A549 (cell line): ENCODE data around the gene ZFHX3. TPM values are rescaled to one million over a fixed set of nuclear protein-coding genes. Genes with fewer than 3 reads are reported as not detected.

Experiments
- ATAC-seq, 2 experiments: fragments of 200-7000 bp in 1 of 2; fragments of >200 bp in 1 of 2; cut with Nextera tagmentation in 1 of 2; cut with Tn5 transposase in 1 of 2; 3 replicates each; pipeline versions ENCODE4 v1.8.0 to v1.9.1; 2018 to 2020; ENCODE audit warnings: mild to moderate bottlenecking in 1 of 2, moderate library complexity in 1 of 2
- CTCF ChIA-PET: fragments of 300-600 bp; sonication (Branson Sonifier 250); formaldehyde crosslinking; extraction: SDS; loops from one replicate; lab custom pipeline; 2021; ENCODE audit warnings: antibody characterized with exemption, inconsistent platforms; lab: Yijun Ruan, JAX
- POLR2A ChIA-PET: fragments of 350-600 bp; formaldehyde crosslinking; extraction: SDS; loops from one replicate; lab custom pipeline; 2021; ENCODE audit warnings: antibody characterized with exemption, inconsistent platforms; lab: Yijun Ruan, JAX
- DNase-seq, 2 experiments: peaks; one replicate each; pipeline versions ENCODE4 v3.0.0 to v3.0.0-alpha.2; 2011 to 2016; ENCODE audit warnings: low read depth in 1 of 2, low spot score in 1 of 2
- FAIRE-seq: peaks from 2 replicates; lab custom pipeline; 2011; peaks lifted over from hg19 to GRCh38; lab: Jason Lieb, UNC
- H3K27ac ChIP-seq, 2 experiments: fragments of >200 bp; sonication (Bioruptor Twin); formaldehyde crosslinking; 3 replicates each; pipeline ENCODE4 v1.5.1; 2016 to 2017
- H3K4me1 ChIP-seq: fragments of >200 bp; sonication (Bioruptor Twin); formaldehyde crosslinking; 3 replicates; pipeline ENCODE4 v1.6.1; 2016
- H3K4me2 ChIP-seq: fragments of >200 bp; sonication (Bioruptor Twin); formaldehyde crosslinking; 3 replicates; pipeline ENCODE4 v1.6.1; 2016
- H3K4me3 ChIP-seq: fragments of >200 bp; sonication (Bioruptor Twin); formaldehyde crosslinking; 3 replicates; pipeline ENCODE4 v1.5.1; 2016
- H3K9me3 ChIP-seq: fragments of >200 bp; sonication (Bioruptor Twin); formaldehyde crosslinking; 3 replicates; pipeline ENCODE4 v1.6.1; 2016
- BHLHE40 ChIP-seq: IDR thresholded peaks from 2 replicates; pipeline ENCODE4 v1.6.1; 2012; ENCODE audit warnings: low read depth, low read length, inconsistent platforms
- CEBPB ChIP-seq, 2 experiments: fragments of >200 bp in 1 of 2; sonication (Bioruptor Twin) in 1 of 2; formaldehyde crosslinking in 1 of 2; IDR thresholded peaks; 2 replicates each; pipeline ENCODE4 v1.6.1; 2012 to 2016
- CHD2 ChIP-seq: fragments of 150-350 bp; IDR thresholded peaks from 2 replicates; pipeline ENCODE4 v1.6.1; 2014; ENCODE audit warnings: low read length; ENCODE audit not compliant: partially characterized antibody
- EHMT2 ChIP-seq: fragments of 200-600 bp; sonication (generic); IDR thresholded peaks from 2 replicates; pipeline ENCODE4 v1.6.1; 2016; ENCODE audit warnings: antibody characterized with exemption, low read depth, mild to moderate bottlenecking, moderate library complexity
- ESRRA ChIP-seq: fragments of 150-350 bp; IDR thresholded peaks from 2 replicates; pipeline ENCODE4 v1.6.1; 2014; ENCODE audit warnings: mild to moderate bottlenecking, low read length, borderline replicate concordance
- GATA3 ChIP-seq: IDR thresholded peaks from 2 replicates; pipeline ENCODE4 v1.6.1; 2012; ENCODE audit warnings: borderline replicate concordance
- HOXA7 ChIP-seq: fragments of 250-450 bp; sonication (Bioruptor Pico); IDR thresholded peaks from 2 replicates; pipeline ENCODE4 v1.5.0; 2020; ENCODE audit warnings: mild to moderate bottlenecking, moderate library complexity
- HOXB13 ChIP-seq: fragments of 250-450 bp; sonication (Bioruptor Pico); IDR thresholded peaks from 2 replicates; pipeline ENCODE4 v1.5.0; 2020; ENCODE audit warnings: low read depth, mild to moderate bottlenecking, moderate library complexity
- HOXB5 ChIP-seq: fragments of 250-450 bp; sonication (Bioruptor Pico); IDR thresholded peaks from 2 replicates; pipeline ENCODE4 v1.5.0; 2020; ENCODE audit warnings: mild to moderate bottlenecking, moderate library complexity
- JUN ChIP-seq, 2 experiments: fragments of >200 bp; sonication (Bioruptor Twin); formaldehyde crosslinking; IDR thresholded peaks; 2 replicates in 1 of 2; 3 replicates in 1 of 2; pipeline ENCODE4 v1.6.1; 2016 to 2017
- JUNB ChIP-seq: fragments of >200 bp; sonication (Bioruptor Twin); formaldehyde crosslinking; IDR thresholded peaks from 2 replicates; pipeline ENCODE4 v1.6.1; 2016
- MAFK ChIP-seq: fragments of 450-650 bp; IDR thresholded peaks from 2 replicates; pipeline ENCODE4 v1.6.1; 2014; ENCODE audit not compliant: partially characterized antibody
- POLR2A ChIP-seq: IDR thresholded peaks from 2 replicates; pipeline ENCODE4 v1.6.1; 2012; ENCODE audit warnings: mild to moderate bottlenecking, low read length
- POLR2AphosphoS2 ChIP-seq: conservative IDR thresholded peaks from 2 replicates; pipeline ENCODE4 v1.6.1; 2012; ENCODE audit warnings: low read length, improper control_type of control experiment, inconsistent platforms
- RAD21 ChIP-seq, 2 experiments: fragments of >200 bp in 1 of 2; sonication (Bioruptor Twin) in 1 of 2; formaldehyde crosslinking in 1 of 2; IDR thresholded peaks in 1 of 2; conservative IDR thresholded peaks in 1 of 2; 2 replicates in 1 of 2; 3 replicates in 1 of 2; pipeline ENCODE4 v1.6.1; 2012 to 2018; ENCODE audit warnings: inconsistent platforms in 1 of 2
- RFX5 ChIP-seq: fragments of 450-650 bp; IDR thresholded peaks from 2 replicates; pipeline ENCODE4 v1.7.1; 2014; ENCODE audit warnings: antibody characterized with exemption, mild to moderate bottlenecking, moderate library complexity
- SMC3 ChIP-seq: fragments of >200 bp; sonication (Bioruptor Twin); formaldehyde crosslinking; IDR thresholded peaks from 3 replicates; pipeline ENCODE4 v1.6.1; 2018; ENCODE audit warnings: inconsistent platforms
- ZSCAN20 ChIP-seq: fragments of 250-450 bp; sonication (Bioruptor Pico); IDR thresholded peaks from 2 replicates; pipeline ENCODE4 v1.8.0; 2022; ENCODE audit warnings: mild to moderate bottlenecking, moderate library complexity
- WGBS: methylation state at CpG from one replicate; pipeline ENCODE4 v1.1.6; 2017; ENCODE audit errors: missing lambda C conversion rate; 5-methylcytosine and 5-hydroxymethylcytosine counted together
- polyA plus RNA-seq, 4 experiments: library from polyadenylated mRNA; depleted of rRNA in 3 of 4; stranded (reverse); fragments of >200 nt; fragmentation: RNase III in 1 of 4; extraction: RNeasy Plus Mini Kit Qiagen cat#74134 plus additional on column Dnase treatment in 1 of 4; gene quantifications; 2 replicates in 3 of 4; 3 replicates in 1 of 4; pipeline ENCODE4 v1.2.3, GENCODE V29; 2011 to 2017
- TF ChIP-seq, protein P1 (sequence below): fragments of >200 bp; sonication (Bioruptor Twin); formaldehyde crosslinking; IDR thresholded peaks from 2 replicates; pipeline ENCODE4 v1.6.1; 2016
- TF ChIP-seq, protein P2 (sequence below): fragments of 200-600 bp; sonication (generic); IDR thresholded peaks from 2 replicates; pipeline ENCODE4 v1.6.1; 2016; ENCODE audit warnings: antibody characterized with exemption, mild to moderate bottlenecking, moderate library complexity
- TF ChIP-seq, protein P3 (sequence below): IDR thresholded peaks from 2 replicates; pipeline ENCODE4 v1.6.1; 2012
- TF ChIP-seq, protein P4 (sequence below): fragments of 250-450 bp; sonication (Bioruptor Pico); IDR thresholded peaks from 2 replicates; pipeline ENCODE4 v1.5.0; 2020; ENCODE audit warnings: low read depth, mild to moderate bottlenecking, moderate library complexity
- TF ChIP-seq, protein P5 (sequence below): IDR thresholded peaks from 2 replicates; pipeline ENCODE4 v1.6.1; 2012

The ZFHX3 gene
- polyA plus RNA-seq, 2 of the 4 experiments (the other 2 are of a cell fraction), result 3.9 to 6.5 TPM

DNA sequence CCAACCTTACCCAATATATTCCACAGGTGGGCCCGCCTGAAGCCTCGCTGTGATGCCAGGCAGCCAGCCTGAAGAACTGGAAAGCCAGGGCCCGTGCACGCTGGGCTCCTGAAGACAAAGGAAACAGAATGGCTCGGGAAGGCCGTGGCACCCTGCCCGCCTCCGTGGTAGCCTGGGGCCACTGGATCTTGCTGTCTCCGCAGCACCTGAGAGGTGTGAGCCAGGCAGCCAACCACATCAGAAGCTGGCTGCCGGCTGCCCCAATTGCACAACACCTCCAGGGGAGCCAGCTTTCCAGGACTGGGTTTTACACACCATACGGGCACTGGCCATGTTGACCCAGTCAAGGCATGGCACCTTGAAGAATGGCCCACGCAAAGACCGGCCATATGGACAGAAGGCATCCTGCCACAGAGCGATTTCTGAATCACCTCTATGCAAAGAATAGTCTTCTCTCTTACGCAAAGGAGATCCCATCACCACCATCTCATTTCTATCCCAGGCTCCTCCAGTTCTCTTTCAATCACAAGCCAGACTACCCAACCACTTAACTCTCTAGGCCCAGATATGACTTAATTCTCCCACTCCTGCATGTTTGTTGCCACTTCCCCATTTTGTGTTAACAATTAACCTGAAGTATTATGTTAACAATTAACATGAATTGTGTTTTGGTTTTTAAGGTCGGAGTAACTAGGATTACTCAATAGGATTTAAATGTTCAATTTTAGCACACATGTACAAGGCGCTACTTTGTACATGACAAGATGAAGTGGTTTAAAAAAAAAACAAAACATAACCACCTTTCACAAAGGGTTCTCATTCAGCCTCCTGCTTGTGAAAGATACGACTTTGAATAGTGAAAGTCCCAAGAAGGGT lies 32.1 kb downstream of the ZFHX3 start:
- no peak for FAIRE-seq
- peak; percentile 29 to 37 for DNase-seq
- no peaks in the 10 kb centered on the region for H3K9me3 ChIP-seq
- H3K4me3 ChIP-seq, result no peak overlapping the region
- H3K4me1 ChIP-seq, result peaks cover 67% of the 10 kb centered on the region
- ChIA-PET POLR2A (no interaction called here), CTCF (interaction anchor here (1.2 kb wide), 1 partner anchor 184 kb away, joined by 3 read pairs; no protein-coding TSS in a partner anchor)
- ATAC-seq, result no peak
- H3K27ac ChIP-seq, result peak overlapping the region; percentile 46 to 91
- 80% methylated on average over 18 of the region's 18 CpGs for WGBS
- TF ChIP-seq, protein P1, sequence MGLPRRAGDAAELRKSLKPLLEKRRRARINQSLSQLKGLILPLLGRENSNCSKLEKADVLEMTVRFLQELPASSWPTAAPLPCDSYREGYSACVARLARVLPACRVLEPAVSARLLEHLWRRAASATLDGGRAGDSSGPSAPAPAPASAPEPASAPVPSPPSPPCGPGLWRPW, result no peak
- no peak for TF ChIP-seq MAFK
- TF ChIP-seq GATA3, result no peak
- TF ChIP-seq EHMT2, result no peak; the same call in 1 of the 2 replicates
- no peak for TF ChIP-seq RAD21 (conservative IDR thresholded peaks at IDR 0.05 in 1 of 2, IDR thresholded peaks at IDR 0.05 in 1 of 2)
- TF ChIP-seq CEBPB (IDR thresholded peaks at IDR 0.05), result peak; percentile 17 to 36; a peak in 3 of 4 replicates
- H3K4me2 ChIP-seq, result peak overlapping the region; percentile 62

DNA sequence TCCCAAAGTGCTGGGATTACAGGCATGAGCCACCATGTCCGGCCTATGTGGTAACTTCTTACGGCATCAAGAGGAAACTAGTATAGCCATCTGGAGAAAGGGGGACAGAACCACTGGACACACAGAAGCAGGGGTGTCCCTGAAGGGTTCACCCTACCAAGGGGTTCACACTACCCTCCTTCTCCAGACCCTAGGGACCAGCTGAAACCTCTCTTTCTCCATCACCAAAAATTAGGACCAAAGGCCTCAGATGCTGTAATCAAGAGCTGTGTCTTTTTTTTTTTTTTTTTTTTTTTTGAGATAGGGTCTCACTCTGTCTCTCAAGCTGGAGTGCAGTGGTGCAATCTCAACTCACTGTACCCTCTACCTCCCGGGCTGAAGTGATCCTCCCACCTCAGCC lies 33.2 kb downstream of the ZFHX3 start:
- H3K4me3 ChIP-seq, result no peak overlapping the region
- TF ChIP-seq POLR2A (no peak), HOXA7 (CRISPR knock-in tag) (no peak), JUN (IDR thresholded peaks at IDR 0.05) (no peak)
- TF ChIP-seq, protein P2, sequence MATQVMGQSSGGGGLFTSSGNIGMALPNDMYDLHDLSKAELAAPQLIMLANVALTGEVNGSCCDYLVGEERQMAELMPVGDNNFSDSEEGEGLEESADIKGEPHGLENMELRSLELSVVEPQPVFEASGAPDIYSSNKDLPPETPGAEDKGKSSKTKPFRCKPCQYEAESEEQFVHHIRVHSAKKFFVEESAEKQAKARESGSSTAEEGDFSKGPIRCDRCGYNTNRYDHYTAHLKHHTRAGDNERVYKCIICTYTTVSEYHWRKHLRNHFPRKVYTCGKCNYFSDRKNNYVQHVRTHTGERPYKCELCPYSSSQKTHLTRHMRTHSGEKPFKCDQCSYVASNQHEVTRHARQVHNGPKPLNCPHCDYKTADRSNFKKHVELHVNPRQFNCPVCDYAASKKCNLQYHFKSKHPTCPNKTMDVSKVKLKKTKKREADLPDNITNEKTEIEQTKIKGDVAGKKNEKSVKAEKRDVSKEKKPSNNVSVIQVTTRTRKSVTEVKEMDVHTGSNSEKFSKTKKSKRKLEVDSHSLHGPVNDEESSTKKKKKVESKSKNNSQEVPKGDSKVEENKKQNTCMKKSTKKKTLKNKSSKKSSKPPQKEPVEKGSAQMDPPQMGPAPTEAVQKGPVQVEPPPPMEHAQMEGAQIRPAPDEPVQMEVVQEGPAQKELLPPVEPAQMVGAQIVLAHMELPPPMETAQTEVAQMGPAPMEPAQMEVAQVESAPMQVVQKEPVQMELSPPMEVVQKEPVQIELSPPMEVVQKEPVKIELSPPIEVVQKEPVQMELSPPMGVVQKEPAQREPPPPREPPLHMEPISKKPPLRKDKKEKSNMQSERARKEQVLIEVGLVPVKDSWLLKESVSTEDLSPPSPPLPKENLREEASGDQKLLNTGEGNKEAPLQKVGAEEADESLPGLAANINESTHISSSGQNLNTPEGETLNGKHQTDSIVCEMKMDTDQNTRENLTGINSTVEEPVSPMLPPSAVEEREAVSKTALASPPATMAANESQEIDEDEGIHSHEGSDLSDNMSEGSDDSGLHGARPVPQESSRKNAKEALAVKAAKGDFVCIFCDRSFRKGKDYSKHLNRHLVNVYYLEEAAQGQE, result no peak
- TF ChIP-seq, protein P3, sequence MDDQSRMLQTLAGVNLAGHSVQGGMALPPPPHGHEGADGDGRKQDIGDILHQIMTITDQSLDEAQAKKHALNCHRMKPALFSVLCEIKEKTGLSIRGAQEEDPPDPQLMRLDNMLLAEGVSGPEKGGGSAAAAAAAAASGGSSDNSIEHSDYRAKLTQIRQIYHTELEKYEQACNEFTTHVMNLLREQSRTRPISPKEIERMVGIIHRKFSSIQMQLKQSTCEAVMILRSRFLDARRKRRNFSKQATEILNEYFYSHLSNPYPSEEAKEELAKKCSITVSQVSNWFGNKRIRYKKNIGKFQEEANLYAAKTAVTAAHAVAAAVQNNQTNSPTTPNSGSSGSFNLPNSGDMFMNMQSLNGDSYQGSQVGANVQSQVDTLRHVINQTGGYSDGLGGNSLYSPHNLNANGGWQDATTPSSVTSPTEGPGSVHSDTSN, result no peak
- H3K27ac ChIP-seq, result peak overlapping the region in 1 of 2 experiments; percentile 91; a peak in 2 of 6 replicates
- H3K9me3 ChIP-seq, result no peaks in the 10 kb centered on the region
- H3K4me1 ChIP-seq, result peaks cover 66% of the 10 kb centered on the region
- FAIRE-seq, result no peak
- no peak for ATAC-seq
- no peak for DNase-seq
- no peak overlapping the region for H3K4me2 ChIP-seq
- POLR2A ChIA-PET, result no interaction called here
- WGBS, result 95% methylated on average over 3 of the region's 3 CpGs
- CTCF ChIA-PET, result interaction anchor here (0.6 to 1.2 kb wide), 2 partner anchors 183 to 1775 kb away, joined by 3 read pairs; no protein-coding TSS in a partner anchor

DNA sequence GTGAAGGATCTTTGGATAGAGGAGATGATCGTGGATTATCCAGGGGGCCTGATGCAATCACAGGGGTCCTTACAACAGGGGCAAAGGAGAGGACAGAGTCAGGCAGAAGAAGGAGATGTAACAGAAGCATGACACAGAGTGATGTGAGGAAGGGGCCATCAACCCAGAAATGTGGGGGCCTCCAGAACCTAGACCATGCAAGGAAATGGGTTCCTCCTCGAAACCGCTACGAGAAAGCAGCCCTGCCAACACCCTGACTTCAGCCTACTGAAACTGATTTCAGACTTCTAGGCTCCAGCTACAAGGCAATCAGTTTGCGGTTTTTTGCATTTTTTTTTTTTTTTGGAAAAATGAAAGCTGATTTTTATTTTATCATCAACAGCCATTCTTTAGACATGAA lies 34.0 kb downstream of the ZFHX3 start:
- FAIRE-seq, result no peak
- CTCF ChIA-PET, result interaction anchor here (0.6 kb wide), 1 partner anchor 1776 kb away, joined by 3 read pairs; no protein-coding TSS in a partner anchor
- 96% methylated on average over 5 of the region's 5 CpGs for WGBS
- H3K4me3 ChIP-seq, result no peak overlapping the region
- H3K4me2 ChIP-seq, result no peak overlapping the region
- H3K27ac ChIP-seq, result peak overlapping the region in 1 of 2 experiments; percentile 27; a peak in 1 of 6 replicates
- H3K9me3 ChIP-seq, result no peaks in the 10 kb centered on the region
- TF ChIP-seq HOXB13 (CRISPR knock-in tag), result no peak
- no peak for TF ChIP-seq CHD2
- TF ChIP-seq ESRRA, result no peak
- TF ChIP-seq, protein P4, sequence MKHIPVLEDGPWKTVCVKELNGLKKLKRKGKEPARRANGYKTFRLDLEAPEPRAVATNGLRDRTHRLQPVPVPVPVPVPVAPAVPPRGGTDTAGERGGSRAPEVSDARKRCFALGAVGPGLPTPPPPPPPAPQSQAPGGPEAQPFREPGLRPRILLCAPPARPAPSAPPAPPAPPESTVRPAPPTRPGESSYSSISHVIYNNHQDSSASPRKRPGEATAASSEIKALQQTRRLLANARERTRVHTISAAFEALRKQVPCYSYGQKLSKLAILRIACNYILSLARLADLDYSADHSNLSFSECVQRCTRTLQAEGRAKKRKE (CRISPR knock-in tag), result no peak
- TF ChIP-seq, protein P3, result no peak
- TF ChIP-seq POLR2AphosphoS2, result no peak
- no peak for TF ChIP-seq HOXB5 (CRISPR knock-in tag)
- TF ChIP-seq BHLHE40, result no peak
- TF ChIP-seq SMC3, result no peak
- TF ChIP-seq, protein P5, sequence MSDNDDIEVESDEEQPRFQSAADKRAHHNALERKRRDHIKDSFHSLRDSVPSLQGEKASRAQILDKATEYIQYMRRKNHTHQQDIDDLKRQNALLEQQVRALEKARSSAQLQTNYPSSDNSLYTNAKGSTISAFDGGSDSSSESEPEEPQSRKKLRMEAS, result no peak
- TF ChIP-seq ZSCAN20 (CRISPR knock-in tag), result no peak
- TF ChIP-seq JUNB, result no peak
- no peak for TF ChIP-seq RFX5
- TF ChIP-seq MAFK, result no peak
- ATAC-seq, result no peak
- DNase-seq, result no peak
- POLR2A ChIA-PET, result no interaction called here
- H3K4me1 ChIP-seq, result peaks cover 58% of the 10 kb centered on the region
